Progenitor cell of endocrine pancreas (in vitro differentiated cells): Measurements from ENCODE around the gene SNF8. TPM values are rescaled to one million over a fixed set of nuclear protein-coding genes. Genes with fewer than 3 reads are reported as not detected.
A peak's percentile ranks its signal among the peaks of the same experiment; 100 is the strongest.

Experiments used
- DNase-seq: peaks from one replicate; pipeline ENCODE4 v3.0.0; 2021; ENCODE audit warnings: low spot score; ENCODE audit not compliant: unreplicated experiment
- H3K27ac Mint-ChIP-seq: 2 replicates; pipeline ENCODE4 v1.8.0; 2021; ENCODE audit warnings: mild to moderate bottlenecking, moderate library complexity, mixed read lengths
- H3K27me3 Mint-ChIP-seq: 2 replicates; pipeline ENCODE4 v1.8.0; 2021; ENCODE audit warnings: mixed read lengths
- H3K36me3 Mint-ChIP-seq: 2 replicates; pipeline ENCODE4 v1.8.0; 2022; ENCODE audit warnings: mixed read lengths; ENCODE audit not compliant: insufficient read depth
- H3K4me1 Mint-ChIP-seq: 2 replicates; pipeline ENCODE4 v1.8.0; 2021; ENCODE audit warnings: low read depth, mixed read lengths
- H3K4me3 Mint-ChIP-seq: 2 replicates; pipeline ENCODE4 v1.8.0; 2021; ENCODE audit warnings: low read depth, mild to moderate bottlenecking, moderate library complexity, mixed read lengths
- H3K9me3 Mint-ChIP-seq: 2 replicates; pipeline ENCODE4 v1.8.0; 2021; ENCODE audit warnings: low read depth, mixed read lengths
- CTCF ChIP-seq: fragments of 200-600 bp; sonication (generic); IDR thresholded peaks from one replicate; pipeline ENCODE4 v1.5.0; 2021; ENCODE audit warnings: antibody characterized with exemption, mild to moderate bottlenecking; ENCODE audit not compliant: unreplicated experiment
- total RNA-seq: library from RNA; stranded (reverse); gene quantifications from 2 replicates; pipeline ENCODE4 v1.2.1, GENCODE V29; 2021

The SNF8 gene
- total RNA-seq, 1 donor from 2014 or later, result 128 TPM

DNA sequence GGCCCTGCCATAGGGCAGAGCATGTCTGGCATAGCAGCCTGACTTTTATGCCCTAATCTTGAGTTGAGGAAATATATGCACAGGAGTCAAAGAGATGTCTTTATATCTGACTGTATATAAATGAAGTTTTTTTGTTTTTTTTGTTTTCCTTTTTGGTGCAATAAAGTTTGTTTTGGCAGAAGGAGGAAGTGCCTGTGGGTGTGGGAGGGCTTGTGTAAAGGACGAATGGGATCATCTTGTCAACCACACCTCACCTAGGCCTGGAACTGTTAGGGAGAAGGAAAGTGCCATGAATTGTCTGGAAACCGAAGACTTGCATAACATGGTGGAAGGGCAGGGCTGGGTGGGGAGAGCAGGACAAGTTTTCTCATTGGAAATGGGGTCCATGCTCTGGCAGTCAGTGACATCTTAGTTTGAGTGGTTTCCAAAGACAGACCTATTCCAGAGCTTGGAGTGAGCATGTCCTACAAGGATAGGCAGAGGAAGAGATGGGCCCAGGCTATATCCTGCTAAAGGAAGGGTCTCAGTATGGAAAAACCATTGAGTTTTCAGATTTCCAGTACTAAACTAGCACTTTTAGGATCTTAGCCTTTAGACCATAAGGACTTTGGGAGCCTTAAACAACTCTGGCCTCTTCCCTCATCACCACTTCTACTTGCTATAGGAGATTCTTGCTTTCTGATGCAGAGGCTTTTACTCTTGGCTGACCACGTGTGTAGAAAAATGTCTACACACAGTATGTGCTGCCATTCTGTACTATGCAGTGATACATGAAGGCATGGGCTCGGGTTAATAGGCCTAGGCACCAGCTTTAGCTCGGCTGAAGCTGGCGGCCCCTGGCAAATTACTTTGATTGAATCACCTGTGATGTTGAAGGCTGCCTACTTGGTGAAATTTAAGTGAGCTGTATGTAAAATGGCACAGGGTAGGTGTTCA lies 15.5 kb downstream of the SNF8 start:
- TF ChIP-seq CTCF, result no peak
- peaks cover 19% of the 10 kb centered on the region for H3K36me3 Mint-ChIP-seq
- H3K27ac Mint-ChIP-seq, result no peak overlapping the region

DNA sequence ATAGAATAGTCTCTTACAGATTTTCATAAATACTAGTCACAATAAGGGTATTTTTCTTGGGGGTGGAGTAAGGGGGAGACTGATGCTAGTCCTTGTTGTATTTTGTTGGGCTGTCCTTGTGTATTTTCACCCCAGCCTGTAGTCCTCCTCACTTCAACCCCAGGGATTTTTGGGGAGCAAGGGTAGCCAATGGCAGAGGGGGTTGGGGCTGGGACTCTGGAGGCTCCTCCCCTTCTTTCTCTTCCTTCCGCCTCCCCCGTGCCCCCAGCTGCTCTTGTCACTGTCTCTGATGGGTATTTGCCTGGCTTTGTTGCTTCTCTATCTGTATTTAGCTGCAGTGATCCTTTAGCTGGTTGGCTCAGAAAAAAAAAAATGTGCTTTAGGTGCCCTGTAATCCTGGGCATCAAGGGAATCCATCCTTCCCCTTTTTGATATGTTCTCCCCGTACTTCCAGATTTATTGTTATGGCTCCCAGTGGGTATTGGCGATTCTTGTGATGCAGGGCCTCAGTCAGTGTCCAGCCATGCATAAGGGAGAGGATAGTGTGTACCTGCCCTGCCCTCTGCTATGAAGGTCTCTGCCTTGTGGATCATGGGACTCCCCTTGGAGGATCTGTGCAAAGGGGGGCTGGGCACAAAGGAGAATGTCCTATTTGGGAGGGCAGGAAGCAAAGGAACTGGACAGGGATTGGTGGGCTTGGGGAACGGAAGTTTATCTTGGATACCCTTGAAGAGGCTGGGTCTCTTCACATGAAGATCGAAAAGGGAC lies 16.5 kb downstream of the SNF8 start:
- H3K4me1 Mint-ChIP-seq, result no peaks in the 10 kb centered on the region
- no peak for DNase-seq
- peaks cover 19% of the 10 kb centered on the region for H3K36me3 Mint-ChIP-seq
- H3K4me3 Mint-ChIP-seq, result no peak overlapping the region
- H3K27me3 Mint-ChIP-seq, result no peaks in the 10 kb centered on the region
- H3K27ac Mint-ChIP-seq, result peak overlapping the region; percentile 38
- no peak for TF ChIP-seq CTCF
- no peaks in the 10 kb centered on the region for H3K9me3 Mint-ChIP-seq

More for the DNA sequence above, 15.5 kb downstream of the SNF8 start:
- Mint-ChIP-seq H3K9me3 (no peaks in the 10 kb centered on the region), H3K4me1 (no peaks in the 10 kb centered on the region), H3K27me3 (no peaks in the 10 kb centered on the region), H3K4me3 (no peak overlapping the region)
- DNase-seq, result no peak

- no peaks in the 10 kb centered on the region for H3K9me3 Mint-ChIP-seq
- H3K27ac Mint-ChIP-seq, result peak overlapping the region; percentile 62
- no peak for DNase-seq
- no peak overlapping the region for H3K4me3 Mint-ChIP-seq
- peaks cover 25% of the 10 kb centered on the region for H3K36me3 Mint-ChIP-seq
- H3K4me1 Mint-ChIP-seq, result no peaks in the 10 kb centered on the region
- no peak for TF ChIP-seq CTCF
- H3K27me3 Mint-ChIP-seq, result no peaks in the 10 kb centered on the region
Observed at GRCh38 chr17:48925991-48926342, 18.7 kb downstream of the SNF8 start.

- no peaks in the 10 kb centered on the region for H3K27me3 Mint-ChIP-seq
- no peak overlapping the region for H3K4me3 Mint-ChIP-seq
- H3K36me3 Mint-ChIP-seq, result peaks cover 26% of the 10 kb centered on the region
- H3K4me1 Mint-ChIP-seq, result no peaks in the 10 kb centered on the region
- TF ChIP-seq CTCF, result no peak
- no peaks in the 10 kb centered on the region for H3K9me3 Mint-ChIP-seq
- H3K27ac Mint-ChIP-seq, result peak overlapping the region; percentile 41
- DNase-seq, result no peak
Observed at GRCh38 chr17:48925251-48925990, 19.2 kb downstream of the SNF8 start.
